HG03378 (cell line): ENCODE results near the gene NPR1.
"Not testable (repeated sequence)": the region's sequence is repeated elsewhere in the genome, so short reads cannot be mapped to it uniquely, and the experiment has no call there.

ENCODE experiments used
- ATAC-seq: cut with Tn5 transposase; IDR thresholded peaks from one replicate; pipeline ENCODE4 v1.9.1; 2021; ENCODE audit warnings: mild to moderate bottlenecking, moderate library complexity; ENCODE audit not compliant: unreplicated experiment

Gene NPR1

GRCh38 chr1:153678519-153679336 lies at the start of gene NPR1:
Gene NPR1 (plus strand): TSS chr1:153678688. CDS start chr1:153679109, 421 bp downstream.
- ATAC-seq: no peak

GRCh38 chr1:153629343-153629665 lies 49.2 kb upstream of the NPR1 start:
- no peak for ATAC-seq

GRCh38 chr1:153629971-153630370 lies 48.5 kb upstream of the NPR1 start:
- no peak for ATAC-seq

- no peak for ATAC-seq
Observed at GRCh38 chr1:153630384-153630783, 48.1 kb upstream of the NPR1 start.

- no peak for ATAC-seq
Observed at GRCh38 chr1:153631047-153632022, 47.2 kb upstream of the NPR1 start.

- no peak for ATAC-seq
Observed at GRCh38 chr1:153633161-153633753, 45.2 kb upstream of the NPR1 start.

GRCh38 chr1:153633754-153634665 lies 44.5 kb upstream of the NPR1 start, which contains the start of gene CHTOP:
Gene CHTOP (plus strand): TSS chr1:153634066. CDS start chr1:153636589, 2,523 bp downstream.
- ATAC-seq: peak; percentile 83

- no peak for ATAC-seq
Observed at GRCh38 chr1:153635872-153636271, 42.6 kb upstream of the NPR1 start.

GRCh38 chr1:153636312-153636711 lies 42.2 kb upstream of the NPR1 start:
- ATAC-seq: no peak

- no peak for ATAC-seq
Observed at GRCh38 chr1:153638261-153638660, 40.2 kb upstream of the NPR1 start.

- no peak for ATAC-seq
Observed at GRCh38 chr1:153639280-153639679, 39.2 kb upstream of the NPR1 start.

- not testable (repeated sequence) for ATAC-seq
Observed at GRCh38 chr1:153640213-153640612, 38.3 kb upstream of the NPR1 start.

GRCh38 chr1:153640861-153641260 lies 37.6 kb upstream of the NPR1 start:
- ATAC-seq: no peak

GRCh38 chr1:153642161-153642560 lies 36.3 kb upstream of the NPR1 start:
- ATAC-seq: no peak

- ATAC-seq: no peak
Observed at GRCh38 chr1:153643100-153643499, 35.4 kb upstream of the NPR1 start.

- no peak for ATAC-seq
Observed at GRCh38 chr1:153643816-153644215, 34.7 kb upstream of the NPR1 start.

GRCh38 chr1:153646672-153647345 lies 31.7 kb upstream of the NPR1 start:
- no peak for ATAC-seq

GRCh38 chr1:153647346-153647714 lies 31.2 kb upstream of the NPR1 start:
- ATAC-seq: no peak

- no peak for ATAC-seq
Observed at GRCh38 chr1:153648000-153648643, 30.4 kb upstream of the NPR1 start.
